Activated naive CD8-positive, alpha-beta T cell treated with anti-CD3 and anti-CD28 coated beads, Interleukin-2, amount 10 ng/mL, durations not matched to agents 7 days and 5 days (primary cell): ENCODE measurements around the gene CELA2A. TPM values are rescaled to one million over a fixed set of nuclear protein-coding genes. Genes with fewer than 3 reads are reported as not detected.
A peak's percentile ranks its signal among the peaks of the same experiment; 100 is the strongest.

Experiments used
- ATAC-seq: fragments of 150-1000 bp; cut with Tn5 transposase; one replicate; pipeline ENCODE4 v1.10.0; 2021; ENCODE audit warnings: low read depth, moderate library complexity
- POLR2A ChIA-PET: fragments of 350-600 bp; sonication (Branson Sonifier 250); formaldehyde crosslinking; loops from one replicate; lab custom pipeline; 2021; ENCODE audit warnings: antibody characterized with exemption; lab: Charles Lee
- DNase-seq: peaks from one replicate; pipeline ENCODE4 v3.0.0; 2021
- H3K27ac Mint-ChIP-seq: one replicate; pipeline ENCODE4 v1.8.0; 2022; ENCODE audit warnings: mild to moderate bottlenecking, mixed read lengths
- H3K27me3 Mint-ChIP-seq: one replicate; pipeline ENCODE4 v1.8.0; 2022; ENCODE audit warnings: mild to moderate bottlenecking, moderate library complexity, mixed read lengths
- H3K36me3 Mint-ChIP-seq: one replicate; pipeline ENCODE4 v1.8.0; 2021; ENCODE audit warnings: mild to moderate bottlenecking, mixed read lengths
- H3K4me1 Mint-ChIP-seq: one replicate; pipeline ENCODE4 v1.8.0; 2021; ENCODE audit warnings: mixed read lengths
- H3K4me3 Mint-ChIP-seq: one replicate; pipeline ENCODE4 v1.8.0; 2022; ENCODE audit warnings: mild to moderate bottlenecking, moderate library complexity, mixed read lengths
- H3K9me3 Mint-ChIP-seq: one replicate; pipeline ENCODE4 v1.8.0; 2021; ENCODE audit warnings: mixed read lengths
- total RNA-seq, 2 experiments: library from RNA; stranded (reverse); gene quantifications; one replicate each; pipeline ENCODE4 v1.2.3, GENCODE V29; 2021

Gene CELA2A
- not detected for total RNA-seq

- no peaks in the 10 kb centered on the region for H3K36me3 Mint-ChIP-seq
- no peak for ATAC-seq
- POLR2A ChIA-PET, result no interaction called here
- DNase-seq, result no peak
- H3K27ac Mint-ChIP-seq, result no peak within 1 kb of the TSS
- H3K4me3 Mint-ChIP-seq, result no peak within 1 kb of the TSS
- no peaks in the 10 kb centered on the region for H3K9me3 Mint-ChIP-seq
- H3K4me1 Mint-ChIP-seq, result no peaks in the 10 kb centered on the region
- H3K27me3 Mint-ChIP-seq, result peaks cover 2% of the 10 kb centered on the region
These were observed at the start of gene CELA2A for GRCh38 chr1:15456313-15456954. CELA2A (plus strand) TSS chr1:15456732; CDS start chr1:15456754, 22 bp downstream.

GRCh38 chr1:15407580-15407979 is 49.0 kb upstream of the CELA2A start:
- ATAC-seq (no peak), DNase-seq (no peak)
- Mint-ChIP-seq H3K4me1 (peaks cover 12% of the 10 kb centered on the region), H3K4me3 (no peak overlapping the region), H3K9me3 (no peaks in the 10 kb centered on the region), H3K27ac (no peak overlapping the region), H3K36me3 (peaks cover 4% of the 10 kb centered on the region), H3K27me3 (peaks cover 33% of the 10 kb centered on the region)
- POLR2A ChIA-PET, result no interaction called here

- Mint-ChIP-seq H3K4me3 (peak overlapping the region; percentile 95), H3K9me3 (no peaks in the 10 kb centered on the region), H3K36me3 (peaks cover 10% of the 10 kb centered on the region), H3K27ac (peak overlapping the region; percentile 56), H3K27me3 (peaks cover 28% of the 10 kb centered on the region), H3K4me1 (peaks cover 15% of the 10 kb centered on the region)
- POLR2A ChIA-PET, result interaction anchor here (1.6 to 1.7 kb wide), 2 partner anchors 62 to 66 kb away, joined by 6 read pairs; no protein-coding TSS in a partner anchor
- DNase-seq (no peak), ATAC-seq (no peak)
These were observed 47.6 kb upstream of the CELA2A start for GRCh38 chr1:15408890-15409387.

- peak within 1 kb of the TSS; percentile 85 for H3K27ac Mint-ChIP-seq
- H3K9me3 Mint-ChIP-seq, result no peaks in the 10 kb centered on the region
- peaks cover 28% of the 10 kb centered on the region for H3K27me3 Mint-ChIP-seq
- H3K4me3 Mint-ChIP-seq, result peak within 1 kb of the TSS; percentile 95
- ATAC-seq (peak; percentile 91), DNase-seq (peak; percentile 89)
- H3K36me3 Mint-ChIP-seq, result peaks cover 15% of the 10 kb centered on the region
- peaks cover 16% of the 10 kb centered on the region for H3K4me1 Mint-ChIP-seq
- POLR2A ChIA-PET, result interaction anchor here (0.9 to 1.7 kb wide), 3 partner anchors 12 to 67 kb away, joined by 3 to 6 read pairs (median 6); no protein-coding TSS in a partner anchor
These were observed 46.9 kb upstream of the CELA2A start, which contains the start of gene EFHD2 for GRCh38 chr1:15409388-15410222. EFHD2 (plus strand) TSS chr1:15409888; CDS start chr1:15409972, 84 bp downstream.

- no peaks in the 10 kb centered on the region for H3K9me3 Mint-ChIP-seq
- H3K4me1 Mint-ChIP-seq, result peaks cover 23% of the 10 kb centered on the region
- POLR2A ChIA-PET, result interaction anchor here (0.9 to 2.1 kb wide), 4 partner anchors 10 to 68 kb away, joined by 3 to 6 read pairs (median 6); no protein-coding TSS in a partner anchor
- peaks cover 26% of the 10 kb centered on the region for H3K27me3 Mint-ChIP-seq
- peaks cover 22% of the 10 kb centered on the region for H3K36me3 Mint-ChIP-seq
- peak; percentile 1 for ATAC-seq
- no peak for DNase-seq
- peak overlapping the region; percentile 95 for H3K4me3 Mint-ChIP-seq
- peak overlapping the region; percentile 85 for H3K27ac Mint-ChIP-seq
These were observed 46.2 kb upstream of the CELA2A start for GRCh38 chr1:15410223-15410883.

- ATAC-seq, result no peak
- POLR2A ChIA-PET, result interaction anchor here (2.1 kb wide), 1 partner anchor 9 kb away, joined by 5 read pairs; no protein-coding TSS in a partner anchor
- Mint-ChIP-seq H3K27me3 (peaks cover 26% of the 10 kb centered on the region), H3K9me3 (no peaks in the 10 kb centered on the region), H3K4me1 (peaks cover 27% of the 10 kb centered on the region), H3K36me3 (peaks cover 23% of the 10 kb centered on the region), H3K27ac (peak overlapping the region; percentile 85), H3K4me3 (peak overlapping the region; percentile 95)
- no peak for DNase-seq
These were observed 45.7 kb upstream of the CELA2A start for GRCh38 chr1:15410884-15411245.

- Mint-ChIP-seq H3K27ac (peak overlapping the region; percentile 69), H3K4me3 (peak overlapping the region; percentile 95), H3K36me3 (peaks cover 23% of the 10 kb centered on the region), H3K9me3 (no peaks in the 10 kb centered on the region), H3K4me1 (peaks cover 34% of the 10 kb centered on the region), H3K27me3 (peaks cover 24% of the 10 kb centered on the region)
- POLR2A ChIA-PET, result interaction anchor here (0.8 to 2.1 kb wide), 3 partner anchors 8 to 65 kb away, joined by 3 to 5 read pairs (median 3); no protein-coding TSS in a partner anchor
- ATAC-seq (peak; percentile 25), DNase-seq (peak; percentile 52)
These were observed 44.9 kb upstream of the CELA2A start for GRCh38 chr1:15411593-15412137.

GRCh38 chr1:15412175-15412800 is 44.2 kb upstream of the CELA2A start:
- no peaks in the 10 kb centered on the region for H3K9me3 Mint-ChIP-seq
- DNase-seq (no peak), ATAC-seq (no peak)
- H3K36me3 Mint-ChIP-seq, result peaks cover 23% of the 10 kb centered on the region
- POLR2A ChIA-PET, result interaction anchor here (0.8 to 2.1 kb wide), 3 partner anchors 8 to 65 kb away, joined by 3 to 5 read pairs (median 3); no protein-coding TSS in a partner anchor
- H3K27me3 Mint-ChIP-seq, result peaks cover 18% of the 10 kb centered on the region
- peak overlapping the region; percentile 95 for H3K4me3 Mint-ChIP-seq
- H3K27ac Mint-ChIP-seq, result no peak overlapping the region
- peaks cover 40% of the 10 kb centered on the region for H3K4me1 Mint-ChIP-seq

- ATAC-seq, result no peak
- no peak overlapping the region for H3K4me3 Mint-ChIP-seq
- no peaks in the 10 kb centered on the region for H3K9me3 Mint-ChIP-seq
- peaks cover 23% of the 10 kb centered on the region for H3K36me3 Mint-ChIP-seq
- peaks cover 45% of the 10 kb centered on the region for H3K4me1 Mint-ChIP-seq
- POLR2A ChIA-PET, result interaction anchor here (1.5 kb wide), 1 partner anchor 27 kb away, joined by 3 read pairs; no protein-coding TSS in a partner anchor
- H3K27me3 Mint-ChIP-seq, result peaks cover 13% of the 10 kb centered on the region
- DNase-seq, result no peak
- H3K27ac Mint-ChIP-seq, result no peak overlapping the region
These were observed 43.7 kb upstream of the CELA2A start for GRCh38 chr1:15412843-15413242.

- Mint-ChIP-seq H3K27ac (no peak overlapping the region), H3K9me3 (no peaks in the 10 kb centered on the region), H3K27me3 (peaks cover 5% of the 10 kb centered on the region), H3K4me1 (peaks cover 45% of the 10 kb centered on the region), H3K4me3 (no peak overlapping the region), H3K36me3 (peaks cover 23% of the 10 kb centered on the region)
- DNase-seq (no peak), ATAC-seq (no peak)
- POLR2A ChIA-PET, result no interaction called here
These were observed 42.7 kb upstream of the CELA2A start for GRCh38 chr1:15413563-15414444.

- no peak for DNase-seq
- POLR2A ChIA-PET, result no interaction called here
- H3K4me3 Mint-ChIP-seq, result no peak overlapping the region
- H3K27me3 Mint-ChIP-seq, result no peaks in the 10 kb centered on the region
- ATAC-seq, result no peak
- H3K27ac Mint-ChIP-seq, result no peak overlapping the region
- H3K9me3 Mint-ChIP-seq, result no peaks in the 10 kb centered on the region
- H3K4me1 Mint-ChIP-seq, result peaks cover 42% of the 10 kb centered on the region
- peaks cover 23% of the 10 kb centered on the region for H3K36me3 Mint-ChIP-seq
These were observed 42.0 kb upstream of the CELA2A start for GRCh38 chr1:15414445-15414983.
